GM12864 (cell line): Measurements from ENCODE around the gene MMP8.

Experiments used
- DNase-seq: peaks from one replicate; pipeline ENCODE4 v3.0.0-alpha.2; 2011; ENCODE audit warnings: low read depth
- H3K4me3 ChIP-seq: 2 replicates; pipeline ENCODE4 v1.5.1; 2011; ENCODE audit warnings: mild to moderate bottlenecking, low read depth, low read length, control low read depth
- TF ChIP-seq, protein P1 (sequence below): IDR thresholded peaks from 2 replicates; pipeline ENCODE4 v1.5.1; 2011; ENCODE audit warnings: low read depth, mild to moderate bottlenecking, moderate library complexity, low read length, control low read depth, inconsistent platforms; ENCODE audit errors: missing control alignments

The MMP8 gene

GRCh38 chr11:102724904-102725500 is at the start of gene MMP8:
MMP8 (minus strand) TSS chr11:102724954; CDS start chr11:102724855, 99 bp downstream.
- H3K4me3 ChIP-seq, result no peak within 1 kb of the TSS
- DNase-seq, result no peak
- TF ChIP-seq, protein P1, sequence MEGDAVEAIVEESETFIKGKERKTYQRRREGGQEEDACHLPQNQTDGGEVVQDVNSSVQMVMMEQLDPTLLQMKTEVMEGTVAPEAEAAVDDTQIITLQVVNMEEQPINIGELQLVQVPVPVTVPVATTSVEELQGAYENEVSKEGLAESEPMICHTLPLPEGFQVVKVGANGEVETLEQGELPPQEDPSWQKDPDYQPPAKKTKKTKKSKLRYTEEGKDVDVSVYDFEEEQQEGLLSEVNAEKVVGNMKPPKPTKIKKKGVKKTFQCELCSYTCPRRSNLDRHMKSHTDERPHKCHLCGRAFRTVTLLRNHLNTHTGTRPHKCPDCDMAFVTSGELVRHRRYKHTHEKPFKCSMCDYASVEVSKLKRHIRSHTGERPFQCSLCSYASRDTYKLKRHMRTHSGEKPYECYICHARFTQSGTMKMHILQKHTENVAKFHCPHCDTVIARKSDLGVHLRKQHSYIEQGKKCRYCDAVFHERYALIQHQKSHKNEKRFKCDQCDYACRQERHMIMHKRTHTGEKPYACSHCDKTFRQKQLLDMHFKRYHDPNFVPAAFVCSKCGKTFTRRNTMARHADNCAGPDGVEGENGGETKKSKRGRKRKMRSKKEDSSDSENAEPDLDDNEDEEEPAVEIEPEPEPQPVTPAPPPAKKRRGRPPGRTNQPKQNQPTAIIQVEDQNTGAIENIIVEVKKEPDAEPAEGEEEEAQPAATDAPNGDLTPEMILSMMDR, result no peak

- DNase-seq, result no peak
- no peak overlapping the region for H3K4me3 ChIP-seq
- TF ChIP-seq, protein P1, result no peak
Observed at GRCh38 chr11:102773386-102773785, 48.6 kb upstream of the MMP8 start.

DNA sequence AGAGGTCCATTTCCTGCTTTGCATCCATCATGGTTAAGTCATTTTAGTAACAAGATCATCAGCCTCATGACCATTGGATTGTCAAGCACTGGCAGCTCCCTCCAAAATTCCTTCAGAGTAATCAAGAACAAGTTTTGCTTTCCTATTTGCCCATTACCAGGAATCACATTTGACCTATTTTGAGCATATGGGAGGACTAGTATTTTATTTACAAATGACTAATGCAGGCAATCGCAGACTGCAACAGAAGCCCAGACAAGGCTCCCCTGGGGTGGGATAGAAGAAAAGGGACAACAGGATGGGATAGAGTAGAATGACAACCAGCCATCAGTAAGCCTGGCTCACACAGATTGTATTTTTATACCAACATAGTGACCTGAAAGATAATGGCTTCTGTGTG is 46.6 kb upstream of the MMP8 start:
- TF ChIP-seq, protein P1, result no peak
- no peak overlapping the region for H3K4me3 ChIP-seq

DNA sequence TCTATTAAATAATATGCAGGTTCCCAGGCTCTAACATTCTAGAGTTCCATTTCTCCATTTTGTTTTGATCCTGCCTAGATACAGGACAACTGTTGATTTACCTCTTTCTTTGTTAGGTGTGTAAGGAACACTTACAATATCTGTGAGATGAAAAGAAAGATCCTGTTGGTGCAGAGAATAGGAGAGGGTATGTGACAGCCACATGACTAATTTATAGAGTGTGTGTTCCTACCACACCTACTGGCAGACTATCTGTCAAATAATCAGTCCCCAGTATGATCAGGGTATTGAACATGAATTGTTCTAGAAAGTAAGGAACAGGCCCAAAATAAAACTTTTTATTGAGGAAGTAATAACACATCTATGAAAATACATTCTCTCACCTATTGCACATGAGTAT is 45.4 kb upstream of the MMP8 start:
- TF ChIP-seq, protein P1, result no peak
- H3K4me3 ChIP-seq, result no peak overlapping the region
- DNase-seq, result no peak

More for the DNA sequence above, 46.6 kb upstream of the MMP8 start:
- no peak for DNase-seq

DNA sequence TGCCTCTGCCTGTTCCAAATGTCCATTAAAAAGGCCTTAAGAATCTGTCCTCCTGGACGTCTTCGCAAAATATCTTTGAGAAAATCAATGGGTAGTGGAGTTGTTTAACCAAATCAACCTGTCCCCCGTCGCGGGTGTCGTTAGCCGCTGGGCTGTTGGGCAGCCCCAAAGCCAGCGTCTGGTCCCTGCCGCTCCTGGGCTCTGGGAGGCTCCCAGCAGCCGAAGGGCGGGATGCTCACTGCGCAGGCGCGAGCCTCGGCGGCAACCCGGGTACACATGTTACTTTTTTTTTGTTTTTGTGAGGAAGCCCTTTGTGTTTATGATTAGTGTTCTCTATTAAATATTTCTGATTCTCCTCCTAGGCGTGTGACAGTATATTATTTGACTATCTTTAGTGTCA is 43.0 kb upstream of the MMP8 start:
- TF ChIP-seq, protein P1, result no peak
- no peak for DNase-seq
- H3K4me3 ChIP-seq, result no peak overlapping the region

- DNase-seq, result no peak
- no peak overlapping the region for H3K4me3 ChIP-seq
- TF ChIP-seq, protein P1, result no peak
Observed at GRCh38 chr11:102763440-102763839, 38.7 kb upstream of the MMP8 start.

DNA sequence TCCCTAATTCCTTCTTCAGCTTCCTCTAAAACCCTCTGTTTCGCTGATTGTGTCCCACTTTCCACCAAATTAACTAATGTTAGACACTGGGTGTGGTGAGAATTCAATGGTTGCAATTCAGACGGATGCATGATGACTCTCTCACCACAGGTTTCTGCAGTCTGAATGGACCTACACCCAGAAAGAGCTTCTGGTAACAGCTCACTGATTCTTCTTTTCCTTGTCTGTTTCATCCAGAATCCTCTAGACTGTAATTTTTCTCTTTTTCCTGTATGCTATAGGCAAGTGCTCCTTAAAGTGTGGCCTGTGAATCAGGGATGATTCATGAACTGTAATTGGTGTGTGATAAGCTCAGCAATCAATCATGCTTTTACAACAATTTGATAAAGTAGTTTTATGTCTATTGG is 37.6 kb upstream of the MMP8 start:
- H3K4me3 ChIP-seq, result no peak overlapping the region
- DNase-seq, result no peak
- TF ChIP-seq, protein P1, result no peak
